Activated CD4-positive, alpha-beta T cell treated with anti-CD3 and anti-CD28 coated beads for 24 hours (primary cell): ENCODE data around the gene CDC73.
A peak's percentile ranks its signal among the peaks of the same experiment; 100 is the strongest.
"Not testable (repeated sequence)": the region's sequence is repeated elsewhere in the genome, so short reads cannot be mapped to it uniquely, and the experiment has no call there.

Source experiments
- DNase-seq, 2 donors: peaks; one replicate each; pipeline ENCODE4 v3.0.0-alpha.2; 2020; ENCODE audit warnings: low read depth in 2 of 2

The CDC73 gene

GRCh38 chr1:193181985-193182384 lies 60.2 kb downstream of the CDC73 start:
- no peak for DNase-seq

- peak in 1 of 2 donors; percentile 12 for DNase-seq
These were observed 61.3 kb downstream of the CDC73 start for GRCh38 chr1:193183019-193183627.

GRCh38 chr1:193184776-193185175 lies 62.9 kb downstream of the CDC73 start:
- DNase-seq = no peak

DNA sequence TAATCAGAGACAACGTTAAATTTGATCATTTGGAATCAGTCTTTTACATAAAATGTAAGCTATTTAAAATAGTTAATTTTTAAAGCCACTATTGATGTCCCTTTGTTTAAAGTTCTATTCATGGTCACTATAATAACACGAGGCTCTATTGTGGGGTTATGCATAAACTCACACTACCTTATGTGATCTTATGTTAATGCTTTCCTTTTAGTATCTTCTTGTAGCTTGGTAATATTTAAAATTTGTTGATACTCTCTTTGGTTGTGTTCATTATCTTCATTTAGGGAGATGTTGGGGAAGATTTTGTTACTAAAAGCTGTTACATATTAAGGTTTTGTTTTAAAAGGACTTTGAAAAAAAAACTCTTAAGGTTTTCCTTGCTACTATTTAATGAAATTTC lies 63.4 kb downstream of the CDC73 start:
- no peak for DNase-seq

GRCh38 chr1:193185901-193186731 lies 64.3 kb downstream of the CDC73 start, which contains the start of gene B3GALT2:
Gene B3GALT2 (minus strand): TSS chr1:193186613. CDS start chr1:193181562, 5,051 bp downstream.
- no peak for DNase-seq

DNA sequence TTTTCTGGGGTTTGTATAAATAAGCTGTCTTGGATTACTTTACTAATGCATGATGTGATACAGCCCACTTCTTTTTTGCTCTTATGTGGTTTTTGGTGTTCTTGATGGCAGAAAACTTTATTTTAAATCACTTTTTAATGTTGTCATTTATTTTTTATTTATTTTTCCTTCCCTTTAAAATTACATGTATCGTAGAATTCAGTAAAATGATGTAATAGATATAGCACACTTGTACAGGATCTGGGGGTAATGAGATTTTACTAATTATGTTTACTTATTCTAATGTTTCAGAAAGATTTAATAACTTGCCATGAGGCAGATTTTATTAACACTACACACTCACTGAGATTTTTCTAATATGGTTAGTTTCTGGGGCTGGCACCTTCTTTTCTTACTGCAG lies 65.3 kb downstream of the CDC73 start:
- DNase-seq = no peak

DNA sequence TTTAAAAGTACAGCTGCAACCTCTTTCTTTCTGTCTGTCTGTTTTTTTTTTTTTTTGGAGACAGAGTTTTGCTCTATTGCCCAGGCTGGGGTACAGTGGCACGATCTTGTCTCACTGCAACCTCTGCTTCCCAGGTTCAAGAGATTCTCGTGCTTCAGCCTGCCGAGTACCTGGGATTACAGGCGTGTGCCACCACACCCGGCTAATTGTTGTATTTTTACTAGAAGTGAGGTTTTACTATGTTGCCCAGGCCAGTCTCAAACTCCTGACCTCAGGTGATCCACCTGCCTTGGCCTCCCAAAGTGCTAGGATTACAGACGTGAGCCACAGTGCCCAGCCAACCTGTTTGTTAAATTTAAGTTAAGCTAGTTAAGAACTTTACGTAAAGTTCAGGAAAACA lies 67.1 kb downstream of the CDC73 start:
- DNase-seq = not testable (repeated sequence)

GRCh38 chr1:193189442-193190095 lies 67.7 kb downstream of the CDC73 start:
- DNase-seq = no peak

DNA sequence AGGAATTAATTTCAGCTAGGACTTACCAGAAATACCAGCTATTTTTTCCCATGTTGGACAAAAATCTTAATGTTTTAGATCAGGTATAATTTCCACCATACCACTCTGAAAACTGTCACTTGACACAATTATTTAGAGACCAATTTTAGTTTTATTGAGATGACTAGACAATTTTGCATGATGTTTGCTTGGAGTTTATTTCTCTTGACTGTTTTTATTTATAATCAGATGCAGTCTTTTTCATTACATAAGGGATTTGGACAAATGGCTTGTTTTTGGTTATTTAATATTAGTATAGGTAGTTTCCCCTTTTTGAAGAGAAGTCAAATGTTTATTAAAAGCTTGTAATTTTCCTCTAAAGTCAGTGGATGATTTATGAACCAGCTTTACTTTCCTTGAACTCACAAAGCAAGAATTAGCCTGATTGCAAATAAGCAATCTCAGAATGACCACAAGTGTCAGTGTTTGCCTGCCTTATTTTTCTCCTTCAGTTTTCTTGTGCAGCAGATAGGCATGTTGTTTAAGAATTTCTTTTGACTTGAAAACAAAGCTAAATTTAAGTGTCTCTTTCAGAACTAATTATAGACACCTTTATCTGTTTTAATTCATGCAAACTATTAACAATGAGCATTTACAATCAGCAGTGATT lies 68.4 kb downstream of the CDC73 start:
- DNase-seq = no peak

DNA sequence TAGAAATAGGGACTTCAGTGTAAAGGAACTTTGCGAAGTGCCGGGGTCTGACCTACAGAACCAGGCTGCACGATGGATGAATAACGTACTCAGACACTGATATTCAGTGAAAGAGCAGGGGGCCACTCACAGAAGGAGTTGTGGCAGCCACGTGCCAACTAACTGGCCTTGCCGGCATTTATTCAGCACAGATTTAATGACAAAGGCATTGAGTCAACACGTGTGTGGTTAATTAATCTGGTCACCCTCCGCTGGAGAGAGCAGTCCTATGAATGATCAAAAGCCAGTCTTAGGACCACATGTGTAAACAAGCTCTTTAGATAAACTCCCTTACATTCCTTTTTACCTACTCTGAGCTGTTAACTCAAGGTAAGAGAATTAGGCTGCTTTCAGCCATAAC lies 70.8 kb downstream of the CDC73 start:
- DNase-seq = no peak

DNA sequence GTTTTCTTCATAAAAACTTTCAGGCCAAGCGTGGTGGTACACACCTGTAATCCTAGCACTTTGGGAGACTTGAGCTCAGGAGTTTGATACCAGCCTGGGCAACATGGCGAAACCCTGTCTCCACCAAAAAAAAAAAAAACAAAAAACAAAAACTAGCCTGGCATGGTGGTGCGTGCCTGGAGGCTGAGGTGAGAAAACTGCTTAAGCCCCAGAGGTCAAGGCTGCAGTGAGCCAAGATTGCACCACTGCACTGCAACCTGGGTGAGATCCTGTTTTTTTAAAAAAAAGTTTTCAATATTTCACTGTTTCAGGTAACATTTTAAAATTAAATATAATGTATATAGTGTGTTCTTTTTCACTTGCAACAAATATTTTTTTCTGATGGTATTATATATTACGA lies 78.1 kb downstream of the CDC73 start:
- DNase-seq = no peak

GRCh38 chr1:193201021-193201420 lies 79.2 kb downstream of the CDC73 start:
- DNase-seq = no peak

GRCh38 chr1:193210996-193211395 lies 89.2 kb downstream of the CDC73 start:
- no peak for DNase-seq

- DNase-seq = no peak
These were observed 89.7 kb downstream of the CDC73 start for GRCh38 chr1:193211539-193211938.

DNA sequence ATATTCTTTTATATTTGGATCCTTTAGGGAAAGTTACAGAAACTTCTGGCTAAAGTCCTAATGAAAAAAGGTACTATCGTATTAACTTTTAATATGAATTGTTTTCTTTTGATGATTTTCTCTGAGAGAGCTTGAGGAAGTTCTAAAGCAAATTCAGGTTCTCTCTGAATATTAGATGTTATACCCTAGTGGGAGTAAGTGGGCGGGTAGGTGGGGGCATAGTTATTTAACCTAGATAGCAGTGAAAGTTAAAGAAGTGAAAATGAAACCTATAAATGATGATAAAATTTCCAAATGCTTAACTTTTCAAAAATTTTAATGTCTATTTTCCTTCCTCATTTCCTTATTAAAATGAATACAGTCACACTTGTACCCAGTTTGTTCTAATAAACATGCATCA lies 90.8 kb downstream of the CDC73 start:
- no peak for DNase-seq

DNA sequence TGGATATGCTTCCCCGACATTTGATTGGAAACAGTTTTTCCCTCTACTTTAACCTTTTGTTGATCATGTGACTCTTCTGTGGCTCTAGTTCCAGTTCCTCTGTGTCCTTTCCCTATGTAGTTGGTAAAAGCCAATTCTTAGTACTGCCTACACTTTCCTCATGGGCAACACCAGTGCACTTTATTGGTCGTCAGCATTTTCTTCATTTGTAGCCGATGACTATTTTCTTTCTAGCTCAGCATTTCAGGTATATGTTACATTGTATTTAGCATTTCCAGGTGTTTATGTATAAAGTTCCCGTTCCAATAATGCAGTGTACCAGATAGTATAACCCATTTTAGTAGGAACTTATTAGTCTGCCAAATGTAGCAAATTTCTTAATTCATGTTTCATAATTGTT lies 92.2 kb downstream of the CDC73 start:
- no peak for DNase-seq

- no peak for DNase-seq
These were observed 95.1 kb downstream of the CDC73 start for GRCh38 chr1:193216920-193217319.

DNA sequence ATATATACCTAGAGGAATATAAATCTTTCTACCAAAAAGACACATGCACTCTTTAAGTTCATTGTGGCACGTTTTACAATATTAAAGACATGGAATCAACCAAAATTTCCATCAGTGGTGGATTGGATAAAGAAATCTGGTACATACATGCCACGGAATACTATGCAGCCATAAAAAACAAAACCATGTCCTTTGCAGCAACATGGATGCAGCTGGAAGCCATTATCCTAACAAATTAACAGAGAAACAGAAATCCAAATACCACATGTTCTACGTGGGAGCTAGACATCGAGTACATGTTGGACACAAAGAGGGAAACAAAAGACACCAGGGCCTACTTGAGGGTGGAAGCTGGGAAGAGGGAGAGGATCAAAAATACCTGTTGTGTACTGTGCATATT lies 97.6 kb downstream of the CDC73 start:
- no peak for DNase-seq

- DNase-seq = no peak
These were observed 99.8 kb downstream of the CDC73 start for GRCh38 chr1:193221651-193222050.

GRCh38 chr1:193222056-193222615 lies 100.3 kb downstream of the CDC73 start:
- DNase-seq = no peak

- no peak for DNase-seq
These were observed 107.3 kb downstream of the CDC73 start for GRCh38 chr1:193229136-193229535.

DNA sequence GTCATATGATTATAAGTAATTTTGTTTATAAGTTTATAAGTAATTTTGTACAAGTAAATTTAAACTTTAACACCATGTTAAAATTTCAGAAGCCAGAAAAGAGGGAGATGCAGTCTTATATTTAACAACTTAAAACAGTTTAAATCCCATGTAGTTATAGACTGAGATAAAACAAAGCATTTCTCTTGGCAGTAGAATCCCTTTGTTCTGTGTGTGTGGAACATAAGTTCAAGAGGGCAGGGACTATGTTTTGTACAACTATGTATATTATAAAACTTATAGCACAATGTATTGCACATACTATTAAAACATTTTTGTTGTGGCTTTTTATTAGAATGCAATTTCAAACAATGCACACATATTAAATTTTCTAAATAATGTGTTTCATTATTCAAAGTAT lies 109.3 kb downstream of the CDC73 start:
- DNase-seq = not testable (repeated sequence)
